Endothelial cell (in vitro differentiated cells): Measurements from ENCODE around the gene OR7C2. TPM values are rescaled to one million over a fixed set of nuclear protein-coding genes. Genes with fewer than 3 reads are reported as not detected.

ENCODE experiments used
- total RNA-seq: library from RNA; stranded (reverse); fragmentation: NEBNext Ultra II Directional; extraction: Animal tissue kit (Norgen Biotek cat#: 25700); gene quantifications from one replicate; pipeline ENCODE4 v1.2.1, GENCODE V29; 2021; ENCODE audit not compliant: unreplicated experiment

Gene OR7C2
- total RNA-seq, 1 donor from 2014 or later = not detected

Other genes starting within 250 kb of the OR7C2 start
- 1.2 TPM for gene ADGRE2, start 162.9 kb upstream of the OR7C2 start, total RNA-seq
- not detected for gene OR7A5, start 106.3 kb upstream of the OR7C2 start, total RNA-seq
- not detected for gene OR7C1, start 106.3 kb upstream of the OR7C2 start, total RNA-seq
- gene OR7A10, start 92.6 kb upstream of the OR7C2 start, total RNA-seq = not detected
- not detected for gene OR7A17, start 55.4 kb upstream of the OR7C2 start, total RNA-seq
- 8.3 TPM for gene SLC1A6, start 38.4 kb downstream of the OR7C2 start, total RNA-seq
- gene CASP14, start 108.0 kb downstream of the OR7C2 start, total RNA-seq = not detected
- gene OR1I1, start 140.7 kb downstream of the OR7C2 start, total RNA-seq = not detected
- 43.5 TPM for gene SYDE1, start 165.9 kb downstream of the OR7C2 start, total RNA-seq